CD4-positive, alpha-beta T cell treated with Interleukin-12 subunit alpha and Interleukin-12 subunit beta, for 1 hour (primary cell): ENCODE results near the gene TMEM39A.

Experiments
- DNase-seq: peaks from one replicate; pipeline ENCODE4 v3.0.0-alpha.2; 2020

Gene TMEM39A

DNA sequence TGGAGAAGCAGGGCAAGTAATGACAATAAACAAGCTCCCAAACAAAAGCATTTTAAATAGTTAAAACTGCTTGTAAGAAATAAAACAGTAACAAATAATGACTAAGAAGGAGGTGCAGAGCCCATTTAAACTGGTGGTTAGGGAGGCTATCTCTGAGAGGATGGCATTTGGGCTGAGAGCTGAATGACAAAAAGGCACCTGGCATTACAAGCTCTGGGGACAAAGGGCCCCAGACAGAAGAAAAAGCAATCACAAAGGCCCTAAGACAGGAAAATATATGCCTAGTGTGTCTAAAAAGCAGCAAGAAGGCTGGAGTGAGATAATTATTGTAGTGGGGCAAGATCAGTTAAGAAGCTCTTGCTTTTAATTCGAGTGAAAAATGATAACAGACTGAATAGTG, 9.6 kb downstream of the TMEM39A start:
- no peak for DNase-seq

DNA sequence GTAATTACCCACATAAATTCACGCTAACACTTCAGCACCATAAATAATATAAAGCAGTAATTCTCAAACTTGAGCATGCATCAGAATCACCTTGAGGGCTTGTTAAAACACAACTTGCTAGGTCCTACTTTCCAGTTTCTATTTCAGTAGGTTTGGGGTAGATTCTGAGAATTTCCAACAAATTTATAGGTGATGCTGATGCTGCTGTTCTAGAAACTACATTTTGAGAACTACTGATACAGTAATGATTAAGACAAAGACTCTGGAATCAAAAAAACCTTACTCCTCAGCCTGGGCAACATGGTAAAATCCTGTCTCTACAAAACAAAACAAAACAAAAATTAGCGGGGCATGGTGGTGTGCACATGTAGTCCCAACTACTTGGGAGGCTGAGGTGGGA, 18.8 kb downstream of the TMEM39A start:
- DNase-seq: no peak

DNA sequence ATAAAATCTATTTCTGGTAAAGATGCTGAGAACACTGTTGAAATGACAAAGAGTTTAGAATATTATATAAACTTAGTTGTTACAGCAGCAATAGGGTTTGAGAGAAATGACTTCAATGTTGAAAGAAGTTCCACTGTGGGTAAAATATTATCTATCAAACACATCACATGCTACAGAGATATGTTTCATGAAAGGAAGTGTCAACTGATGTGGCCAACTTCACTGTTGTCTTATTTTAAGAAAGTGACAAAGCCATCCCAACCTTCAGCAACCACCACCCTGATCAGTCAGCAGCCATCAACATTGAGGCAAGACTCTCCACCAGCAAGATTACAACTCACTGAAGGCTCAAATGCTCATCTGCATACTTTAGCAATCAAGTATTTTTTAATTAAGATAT, 20.2 kb downstream of the TMEM39A start:
- DNase-seq: no peak

DNA sequence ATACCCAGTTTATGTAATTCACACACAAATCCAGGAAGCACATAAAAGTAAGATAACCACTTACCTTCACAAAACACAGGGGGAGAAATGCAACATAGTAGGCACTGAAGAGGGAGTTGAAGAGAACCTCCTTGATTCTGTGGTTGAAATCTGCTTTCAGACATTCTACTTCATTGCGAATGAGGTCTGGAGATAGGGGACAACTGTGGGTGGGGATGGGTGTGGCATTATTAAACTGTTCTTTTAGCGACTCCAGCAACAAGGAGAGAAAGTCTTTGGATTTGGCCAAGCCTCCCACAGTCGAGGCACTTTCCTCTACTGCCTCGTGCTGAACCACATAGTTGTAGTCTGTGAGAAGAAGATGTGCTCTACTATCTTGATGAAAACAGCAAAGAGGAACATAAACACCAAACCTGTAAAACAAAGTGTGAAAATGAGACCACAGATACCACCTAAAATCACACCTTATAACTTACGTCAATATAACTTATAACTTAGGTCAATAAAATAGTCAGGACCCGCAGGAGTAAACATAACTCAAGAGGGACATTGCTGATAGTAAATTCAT, 25.6 kb downstream of the TMEM39A start:
- no peak for DNase-seq

DNA sequence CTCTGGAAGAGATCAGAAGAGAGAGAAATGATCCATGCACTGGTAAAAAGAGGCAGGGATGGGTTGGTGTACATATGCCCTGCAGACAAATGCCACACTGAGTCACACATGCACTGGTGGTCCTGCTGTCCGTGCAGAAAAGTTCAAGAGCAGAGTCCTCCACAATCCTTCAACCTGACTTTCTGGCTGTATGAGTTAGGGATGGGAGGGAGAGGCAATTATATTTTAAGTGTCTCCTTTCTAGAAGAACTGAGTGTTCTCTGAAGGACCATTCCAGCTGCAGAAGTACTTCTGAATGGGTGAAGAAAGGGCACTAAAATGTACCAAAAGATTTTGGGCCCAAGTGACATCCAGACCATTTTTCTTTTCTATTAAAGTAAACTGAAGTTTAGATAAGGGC, 26.4 kb downstream of the TMEM39A start:
- DNase-seq: no peak

DNA sequence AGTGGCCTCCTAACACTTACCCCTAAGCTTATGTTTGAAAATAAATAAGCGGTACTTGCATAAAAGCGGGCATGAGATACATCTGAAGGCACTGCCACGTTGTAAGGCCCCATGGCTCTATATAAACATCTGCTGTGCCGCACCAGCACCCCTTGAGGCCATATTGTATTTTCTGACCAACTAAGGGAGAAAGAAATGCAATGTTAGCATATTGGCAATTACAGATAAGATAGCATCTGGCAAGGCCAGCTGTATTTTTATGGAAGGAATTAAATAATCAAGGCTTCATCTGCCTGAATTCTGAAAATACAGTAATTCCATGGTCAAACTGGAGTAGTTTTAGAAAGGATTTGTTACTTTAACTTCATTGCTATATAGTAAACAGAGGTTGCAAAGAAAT, 28.7 kb downstream of the TMEM39A start:
- DNase-seq: no peak

DNA sequence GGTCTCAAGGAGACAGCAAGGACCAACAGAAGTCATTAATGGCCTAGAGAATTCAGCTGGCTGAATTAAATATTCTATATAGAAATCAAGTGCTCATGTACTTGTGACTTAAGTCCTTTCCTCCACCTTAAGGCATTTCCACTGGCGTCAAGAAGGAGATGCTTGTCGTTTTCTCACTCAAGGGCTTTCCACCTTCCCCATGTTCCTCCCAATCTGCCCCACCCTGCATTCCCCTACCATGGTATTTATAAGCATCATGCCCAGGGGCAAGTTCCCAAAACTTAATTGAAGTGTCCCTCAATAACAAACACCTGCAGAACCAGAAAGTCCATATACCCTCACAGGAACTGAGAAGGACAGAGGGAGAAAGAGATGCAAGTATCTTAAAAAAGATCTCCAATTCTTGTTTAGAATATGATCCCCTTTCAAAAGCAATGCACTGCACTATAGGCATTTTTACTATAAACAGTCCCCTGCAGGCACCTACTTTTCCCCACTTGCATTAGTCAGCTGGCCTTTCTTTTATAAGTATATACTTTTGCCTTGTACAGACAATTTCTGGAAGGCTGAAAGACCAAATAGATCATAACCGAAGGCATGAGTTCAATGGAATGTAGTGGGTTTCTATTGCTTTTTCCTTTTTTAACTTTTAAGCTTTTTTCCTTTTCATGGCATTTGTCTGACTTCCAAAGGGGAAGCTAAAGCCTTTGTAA, 29.6 kb downstream of the TMEM39A start:
- no peak for DNase-seq

DNA sequence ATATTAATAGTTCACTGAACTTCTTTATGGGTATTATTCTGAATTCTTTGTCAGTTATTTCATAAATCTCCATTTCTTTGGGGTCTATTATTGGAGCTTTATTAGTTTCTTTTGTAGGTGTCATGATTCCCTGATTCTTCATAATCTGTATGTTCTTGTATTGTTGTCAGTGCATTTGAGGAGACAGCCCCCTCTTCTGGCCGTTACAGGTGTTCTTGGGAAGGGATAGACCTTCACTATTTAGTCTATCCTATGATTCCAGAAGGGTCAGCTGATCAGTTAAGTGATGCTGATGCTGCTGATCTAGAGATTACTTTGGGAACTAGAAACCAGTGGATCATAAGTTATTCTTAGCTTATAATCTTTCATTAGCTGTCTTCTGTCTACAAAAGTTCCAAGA, 34.9 kb downstream of the TMEM39A start:
- DNase-seq: no peak

DNA sequence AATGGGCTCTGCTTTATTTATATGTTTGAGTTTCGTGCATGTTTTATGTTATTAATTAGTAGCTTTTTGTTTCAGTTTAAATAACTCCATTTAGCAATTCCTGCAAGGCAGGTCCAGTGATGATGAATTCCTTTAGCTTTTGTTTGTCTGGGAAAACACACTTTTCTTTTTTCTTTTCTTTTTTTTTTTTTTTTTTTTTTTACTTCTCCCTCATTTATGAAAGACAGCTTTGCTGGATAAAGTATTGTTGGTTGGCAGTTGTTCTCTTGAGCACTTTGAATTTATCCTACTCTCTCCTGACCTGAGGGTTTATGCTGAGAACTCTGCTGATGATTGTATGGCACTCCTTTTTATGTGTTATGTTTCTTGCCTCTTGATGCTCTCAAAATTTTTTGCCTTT, 35.7 kb downstream of the TMEM39A start:
- DNase-seq: no peak

DNA sequence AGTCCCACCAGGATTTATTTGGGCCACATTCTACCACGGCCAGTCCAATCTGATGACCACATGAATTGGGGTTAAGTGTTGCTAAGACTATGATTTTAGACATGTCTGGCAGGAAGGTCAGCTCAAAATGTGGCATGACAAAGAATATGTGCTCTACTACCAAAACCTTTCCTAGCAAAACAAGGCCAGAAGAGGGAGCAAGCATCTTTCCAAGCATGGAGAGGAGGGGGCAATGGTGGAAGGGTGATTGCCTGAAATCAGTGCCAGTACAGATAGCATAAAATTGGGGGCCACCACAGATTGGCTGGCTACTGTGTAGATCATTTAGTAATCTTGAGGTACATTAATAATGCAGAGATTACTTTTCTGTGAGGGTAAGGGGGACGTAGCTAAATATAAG, 43.2 kb downstream of the TMEM39A start:
- DNase-seq: no peak

DNA sequence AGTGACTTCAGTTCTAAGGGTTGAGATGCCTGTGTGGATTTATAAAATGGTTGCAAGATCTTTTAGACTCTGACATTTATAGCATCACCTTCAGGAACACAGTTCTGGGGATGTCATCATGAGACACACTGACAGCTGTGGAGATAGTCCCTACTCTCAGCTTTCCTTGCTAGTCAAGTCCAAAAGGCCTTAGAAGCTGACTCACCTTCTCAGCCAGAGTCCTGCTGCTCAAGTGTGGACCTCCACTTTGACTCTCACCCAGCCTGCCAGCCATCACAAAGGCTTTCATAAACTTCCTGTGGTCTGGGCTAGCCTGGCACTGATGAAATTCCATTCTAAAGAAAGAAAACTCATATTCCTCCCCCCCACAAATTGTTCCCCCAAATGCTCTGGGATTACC, 44.8 kb downstream of the TMEM39A start:
- DNase-seq: no peak

DNA sequence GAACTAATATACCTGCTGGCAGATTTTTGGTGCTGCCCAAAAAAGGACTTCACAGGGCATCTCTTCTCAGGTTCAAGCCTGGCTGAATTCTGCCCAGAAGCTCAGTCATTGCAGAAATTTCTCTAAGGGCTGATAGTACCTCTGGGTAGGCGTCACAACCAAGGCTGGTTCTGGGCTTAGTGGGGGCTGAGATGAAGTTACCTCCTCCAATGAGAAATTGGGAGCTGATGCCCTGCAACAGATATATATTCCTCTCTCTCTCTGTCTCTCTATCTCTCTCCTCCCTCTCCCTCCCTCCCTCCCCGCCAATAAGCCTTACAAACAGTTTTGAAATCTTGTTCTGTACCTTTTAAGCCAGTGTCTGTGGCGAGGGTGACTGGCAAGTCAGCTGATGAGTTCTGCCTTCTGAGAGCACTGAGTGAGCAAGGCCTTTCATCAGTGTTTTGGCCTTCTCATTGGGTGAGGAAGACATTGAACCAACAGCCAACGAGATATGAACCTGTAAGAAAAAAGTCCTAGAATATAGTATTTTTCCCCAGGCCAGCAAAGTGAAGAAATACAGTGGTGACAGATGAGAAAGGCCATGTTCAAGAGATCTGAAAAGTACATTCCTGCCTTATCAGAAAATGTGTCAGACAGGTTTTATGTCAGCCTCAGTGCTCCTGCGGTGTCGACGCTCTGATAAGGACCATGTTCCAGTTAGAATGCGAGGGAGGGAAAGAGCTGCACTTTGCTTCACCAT, 45.5 kb downstream of the TMEM39A start:
- no peak for DNase-seq

DNA sequence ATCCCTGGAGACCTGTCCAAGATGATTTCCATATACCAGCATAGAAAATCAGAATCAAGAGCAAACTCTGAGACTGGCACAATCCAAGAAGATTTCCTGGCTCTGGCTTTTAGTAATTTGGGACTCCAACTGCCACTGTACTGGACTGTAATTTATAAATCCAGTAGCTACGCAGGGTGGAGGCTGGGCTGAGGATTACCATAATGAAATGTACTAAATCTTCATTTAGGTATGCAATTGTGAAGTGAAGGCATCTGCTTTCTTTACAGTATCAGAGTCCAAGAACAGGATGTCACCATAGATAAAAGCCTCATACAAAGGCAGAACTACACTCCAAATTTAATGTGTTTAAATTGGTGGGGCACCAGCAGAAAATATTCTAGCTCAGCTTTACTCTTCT, 46.5 kb downstream of the TMEM39A start:
- no peak for DNase-seq

DNA sequence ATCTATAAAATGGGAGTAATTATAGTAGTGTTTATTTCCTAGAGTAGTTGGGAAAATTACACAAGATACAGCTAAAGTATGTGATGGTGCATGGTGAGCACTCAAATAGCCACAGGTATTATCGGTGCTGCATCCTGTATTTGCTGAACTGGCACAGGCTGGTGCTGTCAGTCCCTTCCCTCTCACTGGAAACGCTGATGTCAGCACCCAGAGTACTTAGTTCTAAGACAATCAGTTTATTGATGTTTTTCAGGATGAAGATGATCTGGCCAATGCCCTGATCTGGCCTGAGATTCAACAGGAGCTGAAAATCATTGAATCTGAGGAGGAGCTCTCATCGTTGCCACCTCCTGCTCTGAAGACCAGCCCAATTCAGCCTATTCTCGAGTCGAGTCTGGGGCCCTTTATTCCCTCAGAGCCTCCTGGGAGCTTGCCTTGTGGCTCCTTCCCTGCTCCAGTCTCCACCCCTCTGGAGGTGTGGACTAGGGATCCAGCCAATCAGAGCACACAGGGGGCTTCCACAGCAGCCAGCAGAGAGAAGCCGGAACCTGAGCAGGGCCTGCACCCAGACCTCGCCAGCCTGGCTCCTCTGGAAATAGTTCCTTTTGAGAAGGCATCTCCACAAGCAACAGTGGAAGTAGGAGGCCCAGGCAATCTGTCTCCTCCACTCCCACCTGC, 49.7 kb downstream of the TMEM39A start:
- no peak for DNase-seq

DNA sequence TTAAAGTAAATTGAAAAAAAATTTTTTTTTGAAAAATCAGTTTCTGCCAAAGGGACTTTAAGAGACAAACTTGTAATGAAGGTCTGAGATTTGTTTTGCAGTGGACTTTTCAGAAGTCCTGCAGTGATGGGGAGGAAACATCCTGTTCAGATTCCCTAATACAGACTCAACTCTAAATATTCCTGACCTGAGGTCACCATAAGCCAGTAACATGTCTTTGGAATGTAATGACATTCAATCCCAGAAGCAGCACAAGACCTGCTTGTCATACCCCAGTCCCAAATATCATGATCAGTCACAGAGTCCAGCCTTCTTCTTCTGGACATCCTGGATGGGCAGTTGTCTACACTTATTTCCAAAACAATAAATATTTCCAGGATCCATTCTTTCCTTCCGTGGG, 53.6 kb downstream of the TMEM39A start:
- DNase-seq: no peak

DNA sequence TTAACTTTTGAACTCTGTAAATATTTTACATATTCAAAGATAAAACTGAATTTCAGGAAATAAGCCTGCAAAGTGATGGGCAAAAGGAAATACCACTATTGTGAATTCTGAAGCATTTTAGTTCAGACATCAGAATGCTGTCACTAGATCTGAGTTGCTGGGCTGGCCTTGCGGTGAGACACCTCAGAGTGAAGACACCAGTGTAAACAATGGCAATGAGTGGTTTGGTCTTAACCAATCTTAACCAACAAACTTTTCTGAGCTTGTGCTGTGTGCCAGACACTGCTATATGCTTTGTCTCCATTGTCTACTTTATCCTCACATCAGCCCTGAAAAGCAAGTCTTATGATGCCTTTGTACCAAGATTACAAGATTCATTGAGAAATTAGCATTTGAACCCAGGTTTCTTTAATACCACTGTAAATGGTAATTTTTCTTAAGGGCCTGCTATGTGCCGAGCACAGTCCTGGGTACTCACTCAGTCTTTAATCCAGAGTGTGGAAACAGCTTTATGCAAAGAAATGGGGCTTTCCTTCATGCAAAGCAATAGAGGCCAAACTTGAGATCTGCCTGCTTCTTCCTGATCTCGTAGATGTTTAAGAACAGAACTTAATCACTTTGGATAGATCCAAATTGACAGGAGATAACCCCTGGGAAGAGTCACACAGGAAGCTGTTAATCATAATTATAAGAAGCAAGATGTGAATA, 55.0 kb downstream of the TMEM39A start:
- DNase-seq: no peak

DNA sequence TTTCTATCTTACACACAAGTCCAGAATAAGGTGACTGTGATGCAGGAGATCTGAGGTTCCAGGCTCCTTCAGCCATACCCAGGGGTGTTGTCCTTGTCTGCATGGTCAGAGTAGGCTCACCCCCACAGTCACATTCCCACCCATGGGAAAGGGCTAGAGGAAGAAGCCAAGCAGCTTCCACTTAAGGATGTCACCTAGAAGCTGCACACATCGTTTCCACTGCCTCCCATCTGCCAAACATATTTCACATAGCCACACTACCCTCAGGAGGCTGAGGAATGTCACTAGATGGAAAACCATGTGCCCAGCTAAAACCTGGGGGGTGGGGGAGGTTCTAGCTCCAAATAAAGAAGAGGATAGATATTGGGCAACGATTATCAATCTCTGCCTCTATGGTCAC, 58.1 kb downstream of the TMEM39A start:
- no peak for DNase-seq

DNA sequence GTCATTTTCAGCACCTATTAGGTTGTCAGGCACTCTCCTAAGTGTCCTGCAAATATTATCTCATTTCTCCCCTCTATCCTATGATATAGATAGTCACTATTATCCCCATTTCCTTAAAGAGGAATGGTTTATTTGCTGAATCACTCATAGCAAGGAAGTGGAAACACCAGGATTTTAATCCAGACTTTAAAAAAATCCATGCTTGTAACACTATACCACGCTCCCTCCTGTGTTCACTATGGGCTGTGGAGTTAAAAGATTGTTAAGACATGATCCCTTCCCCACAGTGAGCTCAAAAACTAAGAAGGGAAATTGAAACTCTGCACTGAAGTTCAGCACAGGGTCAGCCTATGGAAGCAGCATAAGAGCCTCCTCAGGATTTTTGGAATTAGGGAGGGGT, 60.2 kb downstream of the TMEM39A start:
- DNase-seq: no peak

DNA sequence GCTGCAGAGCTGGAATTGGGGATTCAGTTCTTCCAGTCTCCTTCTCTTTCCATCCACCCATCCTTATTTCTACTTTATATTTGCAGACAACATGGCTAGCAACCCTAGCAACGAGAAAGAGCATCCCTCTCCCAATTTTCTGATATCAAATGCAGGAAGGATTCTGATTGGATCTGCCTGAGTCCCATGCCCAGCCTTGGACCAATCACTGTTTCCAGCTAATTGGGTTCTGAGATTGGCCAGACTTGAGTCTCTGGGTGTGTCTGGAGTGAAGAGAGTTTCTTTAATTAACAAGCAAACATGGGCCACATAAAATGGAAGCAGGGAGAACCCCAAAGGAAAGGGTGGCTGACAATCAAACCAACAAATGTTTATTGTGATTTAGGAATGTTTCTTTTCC, 60.6 kb downstream of the TMEM39A start:
- no peak for DNase-seq

DNA sequence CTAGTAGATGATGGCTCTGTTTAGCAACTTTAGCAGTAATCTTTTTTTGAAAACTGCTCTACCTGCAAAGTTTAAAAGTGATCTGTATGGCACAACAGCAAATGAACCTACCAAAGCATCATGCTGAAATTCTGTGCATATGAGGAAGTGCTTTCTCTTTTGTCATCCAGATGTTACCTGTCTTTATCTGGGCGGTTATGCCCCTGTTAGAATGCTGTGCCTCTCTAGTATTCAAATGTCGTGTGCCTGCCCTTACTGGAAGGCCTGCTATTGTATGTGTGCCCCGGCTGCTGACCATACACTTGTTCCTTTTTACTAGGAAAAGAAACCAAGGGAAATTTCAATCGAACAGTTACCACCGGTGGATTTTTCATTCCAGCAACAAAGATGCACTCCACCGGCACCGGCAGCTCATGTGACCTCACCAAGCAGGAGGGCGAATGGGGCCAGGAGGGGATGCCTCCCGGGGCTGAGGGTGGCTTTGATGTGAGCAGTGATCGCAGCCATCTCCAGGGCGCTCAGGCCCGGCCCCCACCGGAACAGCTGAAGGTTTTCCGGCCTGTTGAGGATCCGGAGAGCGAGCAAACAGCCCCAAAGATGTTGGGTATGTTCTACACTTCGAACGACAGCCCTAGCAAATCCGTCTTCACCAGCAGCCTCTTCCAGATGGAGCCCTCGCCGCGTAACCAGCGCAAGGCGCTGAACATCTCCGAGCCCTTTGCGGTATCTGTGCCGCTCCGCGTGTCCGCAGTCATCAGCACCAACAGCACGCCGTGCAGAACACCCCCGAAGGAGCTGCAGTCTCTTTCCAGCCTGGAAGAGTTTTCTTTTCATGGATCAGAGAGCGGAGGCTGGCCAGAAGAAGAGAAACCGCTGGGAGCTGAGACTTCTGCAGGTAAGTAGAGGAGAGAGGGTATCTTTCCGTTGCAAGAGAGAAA, 61.6 kb downstream of the TMEM39A start:
- no peak for DNase-seq

DNA sequence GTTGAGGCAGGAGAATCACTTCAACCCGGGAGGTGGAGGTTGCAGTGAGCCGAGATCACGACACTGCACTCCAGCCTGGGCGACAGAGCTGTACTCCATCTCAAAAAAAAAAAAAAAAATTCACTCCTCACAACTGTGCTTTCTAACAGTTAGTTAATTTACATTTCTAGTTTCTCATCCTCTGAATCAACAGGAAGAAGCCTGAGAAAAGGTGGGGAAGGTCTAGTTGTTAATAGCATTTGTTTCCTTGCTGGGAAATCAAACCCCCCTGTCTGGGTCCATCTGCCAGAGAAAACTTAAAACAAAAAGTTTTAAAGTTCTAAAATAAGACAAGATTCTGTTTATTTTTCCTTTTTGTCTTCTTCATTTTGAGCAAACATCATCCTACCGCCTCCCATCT, 62.3 kb downstream of the TMEM39A start:
- no peak for DNase-seq

DNA sequence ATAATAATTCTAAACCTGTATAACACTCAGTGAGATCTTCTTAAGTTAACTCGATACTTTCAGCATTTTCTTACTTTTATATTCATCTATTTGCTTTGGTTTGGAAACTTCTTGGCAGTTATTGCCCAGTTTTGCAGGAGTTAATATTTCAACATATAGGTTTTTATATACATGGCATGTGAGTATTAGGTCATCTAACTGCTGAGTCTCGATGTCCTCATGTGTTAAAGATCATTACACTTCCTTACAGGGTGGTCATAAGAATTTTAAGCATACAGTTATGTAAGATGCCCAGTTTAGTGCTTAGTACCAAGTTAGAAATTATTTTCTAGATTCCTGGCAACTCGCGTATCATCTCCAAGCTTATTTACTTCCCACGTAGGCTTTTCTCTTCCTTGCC, 62.9 kb downstream of the TMEM39A start:
- no peak for DNase-seq
